ENCODE results near the gene ENPP1.

DNA sequence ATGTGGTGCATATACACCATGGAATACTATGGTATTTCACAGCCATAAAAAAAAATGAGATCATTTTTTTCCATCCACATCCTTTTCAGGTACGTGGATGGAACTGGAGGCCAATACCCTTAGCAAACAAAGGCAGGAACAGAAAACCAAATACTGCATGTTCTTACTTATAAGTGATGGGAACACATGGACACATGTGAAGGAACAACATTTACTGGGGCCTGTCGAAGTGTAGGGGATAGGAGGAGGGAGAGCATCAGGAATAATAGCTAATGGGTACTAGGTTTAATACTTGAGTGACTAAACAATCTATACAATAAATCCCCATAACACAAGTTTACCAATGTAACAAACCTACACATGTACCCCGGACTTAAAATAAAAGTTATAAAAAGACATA is 112.8 kb downstream of the ENPP1 start:
- no peak for TF ChIP-seq CTCF (IDR thresholded peaks at IDR 0.05)
- TF ChIP-seq POLR2A (IDR thresholded peaks at IDR 0.05), result no peak
